Activated CD8-positive, alpha-beta T cell treated with anti-CD3 and anti-CD28 coated beads for 36 hours (primary cell): Measurements from ENCODE around the gene LPCAT1. TPM values are rescaled to one million over a fixed set of nuclear protein-coding genes. Genes with fewer than 3 reads are reported as not detected.

Source experiments
- ATAC-seq: fragments of 200-7000 bp; cut with Tn5 transposase; one replicate; pipeline ENCODE4 v1.10.0; 2021; ENCODE audit warnings: mild to moderate bottlenecking, moderate library complexity
- CTCF ChIA-PET: fragments of 350-600 bp; sonication (Branson Sonifier 250); formaldehyde crosslinking; loops from one replicate; lab custom pipeline; 2021; ENCODE audit warnings: antibody characterized with exemption; lab: Charles Lee
- POLR2A ChIA-PET: fragments of 350-600 bp; sonication (Branson Sonifier 250); formaldehyde crosslinking; loops from one replicate; lab custom pipeline; 2021; ENCODE audit warnings: antibody characterized with exemption; lab: Charles Lee
- DNase-seq: peaks from one replicate; pipeline ENCODE4 v3.0.0-alpha.2; 2020
- H3K27ac Mint-ChIP-seq: one replicate; pipeline ENCODE4 v1.8.0; 2021; ENCODE audit warnings: mild to moderate bottlenecking, mixed read lengths
- H3K27me3 Mint-ChIP-seq: one replicate; pipeline ENCODE4 v1.8.0; 2021; ENCODE audit warnings: mixed read lengths
- H3K36me3 Mint-ChIP-seq: one replicate; pipeline ENCODE4 v1.8.0; 2021; ENCODE audit warnings: low read depth, mixed read lengths
- H3K4me1 Mint-ChIP-seq: one replicate; pipeline ENCODE4 v1.8.0; 2021; ENCODE audit warnings: low read depth, mixed read lengths
- H3K4me3 Mint-ChIP-seq: one replicate; pipeline ENCODE4 v1.8.0; 2021; ENCODE audit warnings: mild to moderate bottlenecking, moderate library complexity, mixed read lengths
- H3K9me3 Mint-ChIP-seq: one replicate; pipeline ENCODE4 v1.8.0; 2021; ENCODE audit warnings: mixed read lengths
- CTCF ChIP-seq: fragments of 200-600 bp; IDR thresholded peaks from one replicate; pipeline ENCODE4 v1.8.0; 2022; ENCODE audit warnings: antibody characterized with exemption, mild to moderate bottlenecking
- intact Hi-C: fragments of 100-400 bp; cut with micrococcal nuclease; formaldehyde crosslinking; loops from one replicate; pipeline ENCODE4 v1.10.0; 2022
- total RNA-seq, 2 experiments: library from RNA; stranded (reverse); gene quantifications; one replicate each; pipeline ENCODE4 v1.2.3, GENCODE V29; 2021

The LPCAT1 gene
- total RNA-seq, 2 experiments from 2014 or later: 37.2 to 43.6 TPM

GRCh38 chr5:1484730-1485578 is 38.8 kb downstream of the LPCAT1 start:
- ChIA-PET CTCF (interaction anchor here (1.7 kb wide), 1 partner anchor 160 kb away, joined by 6 read pairs; no protein-coding TSS in a partner anchor), POLR2A (no interaction called here)
- peak; percentile 29 for ATAC-seq
- Mint-ChIP-seq H3K4me3 (no peak overlapping the region), H3K27ac (peak overlapping the region; percentile 80), H3K9me3 (no peaks in the 10 kb centered on the region), H3K36me3 (peaks cover 22% of the 10 kb centered on the region), H3K27me3 (no peaks in the 10 kb centered on the region), H3K4me1 (peaks cover 52% of the 10 kb centered on the region)
- DNase-seq: peak; percentile 56
- intact Hi-C loops: loop anchor here (5.0 kb wide), 1 partner anchor 157 kb away; no protein-coding TSS in a partner anchor
- TF ChIP-seq CTCF: no peak

DNA sequence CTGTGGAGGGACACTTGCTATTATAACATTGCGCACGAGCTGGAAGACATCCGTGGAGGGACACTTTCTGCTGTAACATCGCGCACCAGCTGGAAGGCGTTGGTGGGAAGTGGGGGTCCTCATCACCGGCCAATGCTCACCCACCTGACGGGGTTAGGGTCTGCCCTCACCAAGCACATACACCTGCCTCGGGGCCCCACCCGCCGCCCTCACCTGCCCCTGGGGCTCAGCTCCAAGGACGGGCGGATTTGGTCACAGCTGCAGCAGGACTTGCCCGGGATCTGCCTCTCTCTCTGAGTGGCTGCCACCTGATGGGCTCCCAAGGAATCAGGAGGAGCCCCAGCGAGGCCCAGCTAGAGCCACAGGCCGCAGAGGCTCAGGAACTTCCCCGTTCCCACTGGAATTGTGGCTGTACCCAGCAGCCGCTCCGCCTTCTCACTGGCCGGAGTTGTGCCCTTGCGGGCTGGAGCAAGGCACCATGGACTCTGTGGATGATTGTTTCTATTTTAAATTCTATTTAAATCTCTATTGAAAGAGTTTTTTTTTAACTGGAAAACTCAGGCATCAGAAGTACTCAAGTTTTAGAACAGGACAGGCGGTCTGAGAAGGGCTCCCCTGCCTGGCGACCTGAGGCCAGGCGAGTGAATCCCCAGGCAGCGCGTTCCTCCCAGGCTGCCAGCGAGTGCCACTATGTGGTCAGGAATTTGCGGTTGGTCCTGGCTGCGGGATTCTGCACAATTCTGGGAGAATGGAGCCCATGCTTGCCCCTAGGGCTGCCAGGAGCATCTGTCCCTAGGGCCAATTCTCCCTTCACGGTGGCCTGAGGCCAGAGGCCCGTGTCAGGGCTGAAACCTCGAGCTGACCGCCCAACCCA is 39.7 kb downstream of the LPCAT1 start:
- Mint-ChIP-seq H3K4me3 (no peak overlapping the region), H3K27ac (no peak overlapping the region), H3K9me3 (no peaks in the 10 kb centered on the region), H3K4me1 (peaks cover 46% of the 10 kb centered on the region), H3K36me3 (peaks cover 22% of the 10 kb centered on the region), H3K27me3 (no peaks in the 10 kb centered on the region)
- ATAC-seq (no peak), DNase-seq (no peak)
- intact Hi-C loops: no loop called here
- POLR2A ChIA-PET: interaction anchor here (1.7 kb wide), 1 partner anchor 11 kb away, joined by 8 read pairs; no protein-coding TSS in a partner anchor
- TF ChIP-seq CTCF: no peak
- CTCF ChIA-PET: interaction anchor here (1.0 to 1.7 kb wide), 3 partner anchors 10 to 161 kb away, joined by 3 to 6 read pairs (median 3); no protein-coding TSS in a partner anchor

- no peak overlapping the region for H3K27ac Mint-ChIP-seq
These were observed 40.7 kb downstream of the LPCAT1 start for GRCh38 chr5:1483064-1483463.

GRCh38 chr5:1481959-1482331 is 41.8 kb downstream of the LPCAT1 start:
- no peak for TF ChIP-seq CTCF
- peaks cover 22% of the 10 kb centered on the region for H3K36me3 Mint-ChIP-seq
- ChIA-PET CTCF (interaction anchor here (0.8 to 2.7 kb wide), 4 partner anchors 21 to 308 kb away, joined by 3 to 10 read pairs (median 4); no protein-coding TSS in a partner anchor), POLR2A (no interaction called here)
- ATAC-seq (no peak), DNase-seq (no peak)
- no peaks in the 10 kb centered on the region for H3K27me3 Mint-ChIP-seq
- no peaks in the 10 kb centered on the region for H3K9me3 Mint-ChIP-seq
- peaks cover 27% of the 10 kb centered on the region for H3K4me1 Mint-ChIP-seq
- no peak overlapping the region for H3K4me3 Mint-ChIP-seq
- intact Hi-C loops: no loop called here
- H3K27ac Mint-ChIP-seq: no peak overlapping the region

More at GRCh38 chr5:1483064-1483463, 40.7 kb downstream of the LPCAT1 start:
- Mint-ChIP-seq H3K27me3 (no peaks in the 10 kb centered on the region), H3K36me3 (peaks cover 24% of the 10 kb centered on the region), H3K9me3 (no peaks in the 10 kb centered on the region), H3K4me3 (no peak overlapping the region), H3K4me1 (peaks cover 36% of the 10 kb centered on the region)
- CTCF ChIA-PET: interaction anchor here (1.2 kb wide), 1 partner anchor 9 kb away, joined by 3 read pairs; no protein-coding TSS in a partner anchor
- ATAC-seq (no peak), DNase-seq (no peak)
- POLR2A ChIA-PET: interaction anchor here (1.7 kb wide), 1 partner anchor 10 kb away, joined by 8 read pairs; no protein-coding TSS in a partner anchor
- TF ChIP-seq CTCF: no peak
- intact Hi-C loops: no loop called here
